ENCODE measurements around the gene SLC17A5. TPM values are rescaled to one million over a fixed set of nuclear protein-coding genes. Genes with fewer than 3 reads are reported as not detected.
"Not testable (repeated sequence)": the region's sequence is repeated elsewhere in the genome, so short reads cannot be mapped to it uniquely, and the experiment has no call there.

SLC17A5 gene
- total RNA-seq, 6 donors from 2014 or later: 13.0 to 32.5 (median 22.3) TPM

DNA sequence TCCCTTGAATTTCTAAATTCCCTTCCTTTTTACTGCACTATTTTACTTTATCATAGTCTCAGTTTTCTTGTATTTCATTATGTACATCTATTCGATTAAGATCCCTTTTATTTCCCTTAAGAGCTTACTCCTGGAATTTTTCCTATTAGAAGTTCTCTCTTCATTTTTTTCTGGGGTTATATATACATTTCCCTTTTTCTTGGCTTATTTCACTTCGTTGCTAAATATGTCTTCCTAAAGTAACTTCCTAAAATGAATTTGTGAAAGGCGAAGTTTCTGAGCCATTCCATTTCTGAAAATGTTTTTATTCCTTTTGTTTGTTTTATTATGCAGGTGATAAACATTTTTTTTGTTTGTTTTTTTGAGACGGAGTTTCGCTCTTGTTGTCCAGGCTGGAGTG is 36.3 kb upstream of the SLC17A5 start:
- TF ChIP-seq EP300 (IDR thresholded peaks at IDR 0.05) (no peak), POLR2AphosphoS5 (IDR thresholded peaks at IDR 0.05) (no peak), POLR2A (IDR thresholded peaks at IDR 0.05) (no peak)
- TF ChIP-seq, protein P1, sequence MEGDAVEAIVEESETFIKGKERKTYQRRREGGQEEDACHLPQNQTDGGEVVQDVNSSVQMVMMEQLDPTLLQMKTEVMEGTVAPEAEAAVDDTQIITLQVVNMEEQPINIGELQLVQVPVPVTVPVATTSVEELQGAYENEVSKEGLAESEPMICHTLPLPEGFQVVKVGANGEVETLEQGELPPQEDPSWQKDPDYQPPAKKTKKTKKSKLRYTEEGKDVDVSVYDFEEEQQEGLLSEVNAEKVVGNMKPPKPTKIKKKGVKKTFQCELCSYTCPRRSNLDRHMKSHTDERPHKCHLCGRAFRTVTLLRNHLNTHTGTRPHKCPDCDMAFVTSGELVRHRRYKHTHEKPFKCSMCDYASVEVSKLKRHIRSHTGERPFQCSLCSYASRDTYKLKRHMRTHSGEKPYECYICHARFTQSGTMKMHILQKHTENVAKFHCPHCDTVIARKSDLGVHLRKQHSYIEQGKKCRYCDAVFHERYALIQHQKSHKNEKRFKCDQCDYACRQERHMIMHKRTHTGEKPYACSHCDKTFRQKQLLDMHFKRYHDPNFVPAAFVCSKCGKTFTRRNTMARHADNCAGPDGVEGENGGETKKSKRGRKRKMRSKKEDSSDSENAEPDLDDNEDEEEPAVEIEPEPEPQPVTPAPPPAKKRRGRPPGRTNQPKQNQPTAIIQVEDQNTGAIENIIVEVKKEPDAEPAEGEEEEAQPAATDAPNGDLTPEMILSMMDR (IDR thresholded peaks at IDR 0.05): no peak
- Histone ChIP-seq H3K27ac (no peak overlapping the region), H3K36me3 (no peaks in the 10 kb centered on the region), H3K4me3 (no peak overlapping the region), H3K9me3 (no peaks in the 10 kb centered on the region), H3K4me1 (peaks cover 0 to 3% (median under 1%) of the 10 kb centered on the region in 4 donors), H3K27me3 (no peaks in the 10 kb centered on the region)
- DNase-seq (no peak), ATAC-seq (ENCODE audit: low FRiP score in 2 of 2) (no peak)
- WGBS, 2 donors: 76 to 79% methylated on average over 5 of the region's 5 CpGs

DNA sequence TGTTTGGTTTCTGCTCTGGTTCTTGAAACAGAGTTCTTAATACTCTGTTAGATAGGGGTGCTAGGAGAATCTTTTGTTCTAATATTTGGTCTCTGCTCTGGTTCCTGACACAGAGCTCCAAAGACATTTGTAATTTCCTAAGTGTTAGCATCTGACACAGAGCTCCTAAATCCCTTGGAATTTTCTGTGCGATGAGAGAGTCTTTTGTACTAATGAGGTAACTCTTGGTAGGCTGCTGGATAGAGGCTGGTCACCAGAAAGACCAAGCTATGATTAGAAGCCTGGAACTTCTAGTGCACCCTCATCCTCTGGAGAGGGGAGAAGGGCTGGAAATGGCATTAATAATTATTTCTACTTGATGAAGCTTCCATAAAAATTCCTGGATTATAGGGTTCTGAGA is 34.6 kb upstream of the SLC17A5 start:
- ATAC-seq (ENCODE audit: low FRiP score in 2 of 2) (no peak), DNase-seq (no peak)
- TF ChIP-seq, protein P1 (IDR thresholded peaks at IDR 0.05): no peak
- TF ChIP-seq POLR2A (IDR thresholded peaks at IDR 0.05) (no peak), EP300 (IDR thresholded peaks at IDR 0.05) (no peak), POLR2AphosphoS5 (IDR thresholded peaks at IDR 0.05) (no peak)
- no peaks in the 10 kb centered on the region for H3K27me3 ChIP-seq
- H3K4me1 ChIP-seq: no peaks in the 10 kb centered on the region
- no peaks in the 10 kb centered on the region for H3K9me3 ChIP-seq
- no peak overlapping the region for H3K4me3 ChIP-seq
- H3K27ac ChIP-seq: no peak overlapping the region
- 92 to 100% methylated on average over 1 of the region's 1 CpG for WGBS, 2 donors
- H3K36me3 ChIP-seq: no peaks in the 10 kb centered on the region

DNA sequence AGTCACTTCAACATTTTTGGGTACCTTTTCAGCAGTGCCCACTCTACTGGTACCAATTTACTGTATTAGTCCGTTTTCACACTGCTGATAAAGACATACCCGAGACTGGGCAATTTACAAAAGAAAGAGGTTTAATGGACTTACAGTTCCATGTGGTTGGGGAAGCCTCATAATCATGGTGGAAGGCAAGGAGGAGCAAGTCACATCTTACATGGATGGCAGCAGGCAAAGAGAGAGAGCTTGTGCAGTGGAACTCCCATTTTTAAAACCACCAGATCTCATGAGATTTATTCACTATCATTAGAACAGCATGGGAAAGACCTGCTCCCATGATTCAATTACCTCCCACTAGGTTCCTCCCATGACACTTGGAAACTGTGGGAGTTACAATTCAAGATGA is 29.8 kb upstream of the SLC17A5 start:
- H3K4me3 ChIP-seq; H3K27me3 ChIP-seq; H3K36me3 ChIP-seq; H3K27ac ChIP-seq; H3K9me3 ChIP-seq; ATAC-seq (ENCODE audit: low FRiP score in 2 of 2); H3K4me1 ChIP-seq; DNase-seq: not testable (repeated sequence)
- WGBS, 2 donors: 89 to 90% methylated on average over 2 of the region's 2 CpGs

DNA sequence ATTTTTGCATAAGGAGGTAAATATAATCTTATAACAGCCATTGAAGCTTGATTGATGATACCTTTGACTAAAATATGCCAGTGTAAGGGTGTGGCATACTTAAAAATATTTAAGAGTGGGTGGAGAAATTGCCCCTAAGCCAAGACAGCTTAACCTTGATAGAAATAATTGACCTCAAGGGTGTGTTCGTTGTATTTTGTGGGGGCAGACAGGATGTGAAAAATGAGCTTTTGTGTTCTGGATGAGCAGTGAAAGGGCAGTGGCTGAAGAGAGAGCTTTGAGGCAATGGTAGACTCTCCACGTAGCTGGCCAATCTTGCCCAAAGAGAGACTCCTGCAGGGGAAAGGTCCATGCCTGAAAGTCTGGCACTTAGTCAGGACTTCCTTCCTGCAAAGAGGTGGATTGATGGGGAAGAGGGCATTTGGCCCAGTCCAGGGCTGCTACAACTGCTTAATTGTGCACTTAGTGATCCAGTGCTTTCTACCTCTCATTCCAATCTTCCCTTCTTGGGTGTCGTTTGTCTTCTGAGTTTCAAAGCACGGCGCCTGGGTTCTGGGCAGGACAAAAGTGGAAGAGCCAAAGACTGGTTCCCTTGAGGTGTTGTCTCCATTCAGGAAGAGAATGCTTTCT is 26.6 kb upstream of the SLC17A5 start:
- no peak overlapping the region for H3K4me3 ChIP-seq
- H3K27me3 ChIP-seq: no peaks in the 10 kb centered on the region
- H3K4me1 ChIP-seq: no peaks in the 10 kb centered on the region
- whole genome bisulfite sequencing, 2 donors: 56 to 57% methylated on average over 5 of the region's 5 CpGs
- no peak overlapping the region for H3K27ac ChIP-seq
- no peak for DNase-seq
- no peaks in the 10 kb centered on the region for H3K9me3 ChIP-seq
- TF ChIP-seq POLR2A (IDR thresholded peaks at IDR 0.05) (no peak), EP300 (IDR thresholded peaks at IDR 0.05) (no peak), POLR2AphosphoS5 (IDR thresholded peaks at IDR 0.05) (no peak)
- TF ChIP-seq, protein P1 (IDR thresholded peaks at IDR 0.05): no peak
- no peak for ATAC-seq (ENCODE audit: low FRiP score in 2 of 2)
- no peaks in the 10 kb centered on the region for H3K36me3 ChIP-seq

DNA sequence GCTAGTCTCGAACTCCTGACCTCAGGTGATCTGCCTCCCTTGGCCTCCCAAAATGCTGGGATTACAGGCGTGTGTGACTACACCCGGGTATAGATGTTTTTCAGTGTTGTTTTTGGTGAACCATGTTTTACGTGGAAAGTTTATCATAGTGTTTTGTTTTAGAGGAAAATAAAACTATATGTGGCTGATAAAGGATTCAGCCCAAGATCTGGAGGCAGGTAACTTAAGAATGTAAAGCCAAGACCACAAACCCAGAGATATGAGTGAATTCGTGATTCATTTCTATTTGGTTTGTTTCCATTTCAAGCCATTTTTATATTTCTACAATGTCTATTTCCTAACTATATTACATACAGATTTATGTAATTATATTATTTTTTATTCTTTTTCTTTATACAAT is 26.1 kb upstream of the SLC17A5 start:
- 90 to 91% methylated on average over 5 of the region's 5 CpGs for WGBS, 2 donors
- not testable (repeated sequence) for H3K27me3 ChIP-seq; H3K27ac ChIP-seq; DNase-seq; H3K36me3 ChIP-seq; H3K4me3 ChIP-seq; H3K4me1 ChIP-seq; ATAC-seq (ENCODE audit: low FRiP score in 2 of 2); H3K9me3 ChIP-seq

DNA sequence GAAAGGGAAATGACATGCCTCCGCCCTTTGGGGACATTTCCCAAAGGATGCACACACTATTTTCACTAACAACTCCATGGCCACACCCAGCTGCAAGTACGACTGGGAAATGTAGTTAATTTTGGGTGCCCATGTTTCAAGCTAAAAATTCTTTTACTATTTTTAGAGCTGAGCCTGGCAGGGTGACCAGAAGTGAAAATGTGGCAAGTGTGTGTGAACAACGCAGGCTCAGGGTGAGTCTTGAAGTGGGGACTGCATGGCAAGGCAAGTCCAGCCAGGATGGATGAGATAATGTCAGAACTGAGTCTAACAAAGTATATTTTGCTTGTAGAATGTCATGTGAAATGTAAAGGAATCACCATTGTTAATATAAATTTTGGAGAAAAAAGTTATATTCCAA is 25.2 kb upstream of the SLC17A5 start:
- ATAC-seq (ENCODE audit: low FRiP score in 2 of 2): no peak
- WGBS, 2 donors: 66 to 68% methylated on average over 3 of the region's 3 CpGs
- no peak overlapping the region for H3K27ac ChIP-seq
- no peak for DNase-seq
- no peaks in the 10 kb centered on the region for H3K4me1 ChIP-seq
- H3K4me3 ChIP-seq: no peak overlapping the region
- no peaks in the 10 kb centered on the region for H3K27me3 ChIP-seq
- no peaks in the 10 kb centered on the region for H3K9me3 ChIP-seq
- TF ChIP-seq EP300 (IDR thresholded peaks at IDR 0.05): no peak
- TF ChIP-seq POLR2AphosphoS5 (IDR thresholded peaks at IDR 0.05): no peak
- TF ChIP-seq POLR2A (IDR thresholded peaks at IDR 0.05): no peak
- no peaks in the 10 kb centered on the region for H3K36me3 ChIP-seq

Data from upper lobe of left lung (tissue), 6 donors.